ENCODE measurements around the gene DNALI1. TPM values are rescaled to one million over a fixed set of nuclear protein-coding genes. Genes with fewer than 3 reads are reported as not detected.
"Not testable (repeated sequence)": the region's sequence is repeated elsewhere in the genome, so short reads cannot be mapped to it uniquely, and the experiment has no call there.

The DNALI1 gene
- total RNA-seq, 6 experiments from 2014 or later = 1.3 to 2.4 (median 1.9) TPM

DNA sequence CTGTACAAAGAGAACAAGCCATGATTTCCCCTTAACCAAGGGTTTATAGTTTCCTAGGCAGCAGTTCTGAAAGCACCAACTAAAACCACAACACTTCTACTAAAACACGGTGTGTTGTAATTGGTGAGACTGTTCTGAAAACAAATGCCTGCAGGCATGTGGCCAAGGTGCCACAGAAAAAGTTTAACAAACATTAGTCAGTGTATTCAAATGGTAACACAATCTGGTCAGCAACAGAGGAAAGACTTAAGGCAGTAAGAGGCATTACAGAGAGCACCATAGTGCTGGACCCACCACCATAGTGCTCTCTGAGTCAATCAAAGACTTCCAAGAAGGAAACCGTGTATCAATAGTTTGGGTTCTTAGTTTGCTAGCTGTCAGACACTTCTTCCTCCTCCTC, 19.4 kb upstream of the DNALI1 start:
- H3K4me1 Mint-ChIP-seq (ENCODE audit: low read depth) = peaks cover 43% of the 10 kb centered on the region
- DNase-seq = peak; percentile 70
- H3K4me3 Mint-ChIP-seq = no peak overlapping the region
- peaks cover 56% of the 10 kb centered on the region for H3K36me3 Mint-ChIP-seq (ENCODE audit: low read depth)
- TF ChIP-seq, protein P1, sequence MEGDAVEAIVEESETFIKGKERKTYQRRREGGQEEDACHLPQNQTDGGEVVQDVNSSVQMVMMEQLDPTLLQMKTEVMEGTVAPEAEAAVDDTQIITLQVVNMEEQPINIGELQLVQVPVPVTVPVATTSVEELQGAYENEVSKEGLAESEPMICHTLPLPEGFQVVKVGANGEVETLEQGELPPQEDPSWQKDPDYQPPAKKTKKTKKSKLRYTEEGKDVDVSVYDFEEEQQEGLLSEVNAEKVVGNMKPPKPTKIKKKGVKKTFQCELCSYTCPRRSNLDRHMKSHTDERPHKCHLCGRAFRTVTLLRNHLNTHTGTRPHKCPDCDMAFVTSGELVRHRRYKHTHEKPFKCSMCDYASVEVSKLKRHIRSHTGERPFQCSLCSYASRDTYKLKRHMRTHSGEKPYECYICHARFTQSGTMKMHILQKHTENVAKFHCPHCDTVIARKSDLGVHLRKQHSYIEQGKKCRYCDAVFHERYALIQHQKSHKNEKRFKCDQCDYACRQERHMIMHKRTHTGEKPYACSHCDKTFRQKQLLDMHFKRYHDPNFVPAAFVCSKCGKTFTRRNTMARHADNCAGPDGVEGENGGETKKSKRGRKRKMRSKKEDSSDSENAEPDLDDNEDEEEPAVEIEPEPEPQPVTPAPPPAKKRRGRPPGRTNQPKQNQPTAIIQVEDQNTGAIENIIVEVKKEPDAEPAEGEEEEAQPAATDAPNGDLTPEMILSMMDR (IDR thresholded peaks at IDR 0.05) = no peak
- H3K9me3 Mint-ChIP-seq = no peaks in the 10 kb centered on the region
- no peaks in the 10 kb centered on the region for H3K27me3 Mint-ChIP-seq (ENCODE audit: insufficient read depth)
- peak overlapping the region; percentile 72 for H3K27ac Mint-ChIP-seq

DNA sequence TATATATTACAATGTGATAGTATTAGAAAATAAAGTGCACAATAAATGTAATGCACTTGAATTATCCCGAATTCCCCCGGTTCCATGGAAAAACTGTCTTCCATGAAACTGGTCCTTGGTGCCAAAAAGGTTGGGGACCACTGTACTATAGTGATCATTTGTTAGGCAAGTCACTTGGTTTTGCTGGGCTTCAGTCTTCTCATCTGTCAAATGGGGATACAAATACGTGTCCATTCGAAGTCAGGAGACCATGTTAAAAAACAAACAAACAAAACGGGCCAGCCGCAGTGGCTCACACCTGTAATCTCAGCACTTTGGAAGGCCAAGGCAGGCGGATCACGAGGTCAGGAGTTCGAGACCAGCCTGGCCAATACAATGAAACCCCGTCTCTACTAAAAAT, 17.6 kb upstream of the DNALI1 start:
- Mint-ChIP-seq H3K4me1 (ENCODE audit: low read depth) (peaks cover 35% of the 10 kb centered on the region), H3K36me3 (ENCODE audit: low read depth) (peaks cover 53% of the 10 kb centered on the region)
- DNase-seq; H3K27me3 Mint-ChIP-seq (ENCODE audit: insufficient read depth); H3K27ac Mint-ChIP-seq; H3K4me3 Mint-ChIP-seq; H3K9me3 Mint-ChIP-seq: not testable (repeated sequence)

DNA sequence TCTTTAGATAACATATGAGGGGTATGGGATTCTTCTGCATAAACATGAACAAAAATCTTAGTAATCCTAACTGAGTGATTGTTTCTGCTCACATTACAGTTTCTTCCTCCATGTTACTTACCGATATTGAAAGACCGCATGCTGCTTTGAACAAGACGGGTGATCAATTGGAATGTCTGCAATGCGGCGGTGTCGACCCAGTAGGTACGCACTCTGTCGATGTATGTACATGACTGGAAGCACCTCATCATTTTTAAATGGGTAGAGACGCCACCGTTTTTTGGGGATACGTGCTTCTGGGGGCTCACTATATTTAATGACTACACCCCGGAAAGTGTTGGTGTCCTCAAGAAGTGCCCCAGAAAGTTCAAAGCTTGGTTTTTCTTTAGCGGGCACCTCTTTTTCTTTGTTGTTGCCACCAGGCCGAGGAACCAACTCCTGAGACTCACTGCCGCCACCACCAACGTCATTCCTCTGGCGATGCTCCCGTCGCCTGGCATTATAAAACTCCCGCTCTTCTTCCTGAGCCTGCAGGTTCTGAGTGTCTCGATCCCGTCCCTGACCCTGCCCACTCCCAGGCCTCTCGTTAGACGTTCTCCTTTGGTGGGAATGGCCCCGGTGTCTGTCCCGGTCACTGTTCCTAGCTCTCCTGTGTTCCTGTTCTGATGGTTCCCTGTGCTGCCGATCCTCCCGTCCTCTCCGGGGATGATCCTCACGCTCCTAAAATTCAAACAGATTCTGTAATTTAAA, 16.5 kb upstream of the DNALI1 start:
- TF ChIP-seq, protein P1 (IDR thresholded peaks at IDR 0.05) = no peak
- Mint-ChIP-seq H3K27ac (no peak overlapping the region), H3K4me1 (ENCODE audit: low read depth) (peaks cover 27% of the 10 kb centered on the region), H3K36me3 (ENCODE audit: low read depth) (peaks cover 55% of the 10 kb centered on the region), H3K27me3 (ENCODE audit: insufficient read depth) (no peaks in the 10 kb centered on the region), H3K9me3 (no peaks in the 10 kb centered on the region), H3K4me3 (no peak overlapping the region)
- no peak for DNase-seq

DNA sequence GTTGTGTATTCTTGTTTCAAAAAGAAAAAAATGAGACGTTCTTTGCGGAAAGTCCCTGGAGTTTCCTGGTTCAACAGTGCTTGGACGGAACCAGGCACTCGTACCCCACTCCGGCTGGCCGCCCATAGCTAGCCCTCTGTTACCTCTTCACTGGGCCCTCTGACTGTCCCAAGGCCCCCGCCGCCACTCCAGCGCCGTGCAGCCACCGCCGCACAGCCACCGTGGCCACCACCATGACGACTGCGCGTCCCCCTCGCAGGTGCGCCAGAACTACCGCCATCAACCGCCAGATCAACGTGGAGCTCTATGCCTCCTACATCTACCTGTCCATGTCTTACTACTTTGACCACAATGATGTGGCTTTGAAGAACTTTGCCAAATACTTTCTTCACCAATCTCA, 12.2 kb upstream of the DNALI1 start:
- TF ChIP-seq, protein P1 (IDR thresholded peaks at IDR 0.05) = no peak
- Mint-ChIP-seq H3K27ac (no peak overlapping the region), H3K9me3 (no peaks in the 10 kb centered on the region), H3K4me1 (ENCODE audit: low read depth) (peaks cover 6% of the 10 kb centered on the region), H3K27me3 (ENCODE audit: insufficient read depth) (0 out of 2 replicates have a peak, but pooled peaks cover 1% of the 10 kb centered on the region), H3K4me3 (no peak overlapping the region), H3K36me3 (ENCODE audit: low read depth) (peaks cover 41% of the 10 kb centered on the region)
- no peak for DNase-seq

DNA sequence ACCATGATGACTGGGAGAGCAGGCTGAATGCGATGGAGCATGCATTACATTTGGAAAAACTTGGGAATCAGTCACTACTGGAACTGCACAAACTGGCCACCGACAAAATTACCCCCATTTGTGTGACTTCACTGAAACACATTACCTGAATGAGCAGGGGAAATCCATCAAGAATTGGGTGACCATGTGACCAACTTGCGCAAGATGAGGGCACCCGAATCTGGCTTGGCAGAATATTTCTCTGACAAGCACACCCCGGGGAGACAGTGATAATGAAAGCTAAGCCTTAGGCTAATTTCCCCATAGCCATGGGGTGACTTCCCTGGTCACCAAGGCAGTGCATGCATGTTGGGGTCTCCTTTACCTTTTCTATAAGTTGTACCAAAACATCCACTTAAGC, 11.7 kb upstream of the DNALI1 start:
- H3K4me1 Mint-ChIP-seq (ENCODE audit: low read depth) = peaks cover 11% of the 10 kb centered on the region
- H3K9me3 Mint-ChIP-seq = no peaks in the 10 kb centered on the region
- H3K36me3 Mint-ChIP-seq (ENCODE audit: low read depth) = peaks cover 45% of the 10 kb centered on the region
- no peak overlapping the region for H3K4me3 Mint-ChIP-seq
- DNase-seq = no peak
- H3K27me3 Mint-ChIP-seq (ENCODE audit: insufficient read depth) = 0 out of 2 replicates have a peak, but pooled peaks cover 1% of the 10 kb centered on the region
- no peak overlapping the region for H3K27ac Mint-ChIP-seq
- TF ChIP-seq, protein P1 (IDR thresholded peaks at IDR 0.05) = no peak

DNA sequence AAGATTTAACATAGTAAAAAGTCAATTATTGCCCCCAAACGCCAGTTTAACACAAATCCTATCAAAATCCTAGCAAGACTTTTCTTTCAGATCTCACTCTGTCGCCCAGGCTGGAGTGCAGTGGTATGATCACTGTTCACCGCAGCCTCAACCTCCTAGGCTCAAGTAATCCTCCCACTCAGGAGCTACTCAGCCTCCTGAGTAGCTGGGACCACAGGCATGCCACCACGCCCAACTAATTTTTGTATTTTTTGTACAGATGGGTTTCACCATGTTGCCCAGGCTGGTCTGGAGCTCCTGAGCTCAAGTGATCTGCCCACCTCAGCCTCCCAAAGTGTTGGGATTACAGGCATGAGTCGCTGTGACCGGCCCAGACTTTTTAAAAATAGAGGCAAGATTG, 7.4 kb upstream of the DNALI1 start:
- DNase-seq = no peak
- Mint-ChIP-seq H3K4me3 (peak overlapping the region; percentile 29; the same call in 1 of the 2 replicates), H3K27ac (peak overlapping the region; percentile 71), H3K4me1 (ENCODE audit: low read depth) (peaks cover 34% of the 10 kb centered on the region), H3K27me3 (ENCODE audit: insufficient read depth) (peaks cover 5% of the 10 kb centered on the region; the same call in 1 of the 2 replicates), H3K9me3 (peaks cover 3% of the 10 kb centered on the region; the same call in 1 of the 2 replicates), H3K36me3 (ENCODE audit: low read depth) (peaks cover 56% of the 10 kb centered on the region)
- TF ChIP-seq, protein P1 (IDR thresholded peaks at IDR 0.05) = no peak
